Parathyroid adenoma (tissue), 2 donors: Measurements from ENCODE around the gene USP3.

ENCODE experiments used
- H2AFZ ChIP-seq: fragments of 300-600 bp; sonication (generic); one replicate; pipeline ENCODE4 v1.7.0; 2017; ENCODE audit warnings: antibody characterized with exemption, mild to moderate bottlenecking
- H3K27ac ChIP-seq: fragments of 300-600 bp; sonication (generic); one replicate; pipeline ENCODE4 v1.7.0; 2017
- H3K27me3 ChIP-seq: fragments of 300-600 bp; sonication (generic); one replicate; pipeline ENCODE4 v1.7.0; 2017; ENCODE audit warnings: low read length; ENCODE audit not compliant: control insufficient read depth, insufficient read depth
- H3K36me3 ChIP-seq: fragments of 300-600 bp; sonication (generic); one replicate; pipeline ENCODE4 v1.7.0; 2017; ENCODE audit warnings: low read length; ENCODE audit not compliant: control insufficient read depth, insufficient read depth
- H3K4me1 ChIP-seq: fragments of 300-600 bp; sonication (generic); one replicate; pipeline ENCODE4 v1.7.0; 2017; ENCODE audit warnings: control low read depth
- H3K4me2 ChIP-seq: fragments of 300-600 bp; sonication (generic); one replicate; pipeline ENCODE4 v1.7.0; 2017; ENCODE audit warnings: low read length
- H3K4me3 ChIP-seq: fragments of 300-600 bp; sonication (generic); one replicate; pipeline ENCODE4 v1.7.0; 2017; ENCODE audit warnings: low read depth, low read length
- H3K79me2 ChIP-seq: fragments of 300-600 bp; sonication (generic); one replicate; pipeline ENCODE4 v1.7.0; 2017; ENCODE audit warnings: control low read depth
- H3K9ac ChIP-seq: fragments of 300-600 bp; sonication (generic); one replicate; pipeline ENCODE4 v1.7.0; 2017; ENCODE audit warnings: mild to moderate bottlenecking
- H3K9me3 ChIP-seq: fragments of 300-600 bp; sonication (generic); one replicate; pipeline ENCODE4 v1.7.0; 2017; ENCODE audit warnings: low read length; ENCODE audit not compliant: control insufficient read depth
- TF ChIP-seq, protein P1 (sequence below): fragments of 300-600 bp; sonication (generic); IDR thresholded peaks from one replicate; pipeline ENCODE4 v1.7.0; 2017; ENCODE audit warnings: antibody characterized with exemption, mild to moderate bottlenecking
- donor health status: primary hyperparathyroidism.

USP3 gene

DNA sequence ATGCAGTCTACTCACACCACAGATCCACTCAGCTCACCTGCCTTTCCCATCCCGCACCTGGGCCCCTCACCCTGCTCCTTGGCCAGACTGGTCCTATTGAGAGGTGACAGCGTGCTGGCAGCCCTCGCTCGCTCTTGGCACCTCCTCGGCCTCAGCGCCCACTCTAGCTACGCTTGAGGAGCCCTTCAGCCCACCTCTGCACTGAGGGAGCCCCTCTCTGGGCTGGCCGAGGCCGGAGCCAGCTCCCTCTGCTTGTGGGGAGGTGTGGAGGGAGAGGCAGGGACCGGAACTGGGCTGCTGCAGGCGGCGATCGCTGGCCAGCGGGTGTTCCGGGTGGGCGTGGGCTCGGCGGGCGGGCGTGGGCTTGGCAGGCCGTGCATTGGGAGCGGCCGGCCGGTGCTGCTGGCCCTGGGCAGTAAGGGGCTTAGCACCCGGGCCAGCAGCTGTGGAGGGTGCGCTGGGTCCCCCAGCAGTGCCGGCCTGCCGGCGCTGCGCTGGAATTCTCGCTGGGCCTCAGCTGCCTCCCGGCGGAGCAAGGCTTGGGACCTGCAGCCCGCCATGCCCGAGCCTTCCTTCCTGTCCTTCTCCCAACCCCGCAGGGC lies 45.5 kb upstream of the USP3 start:
- no peak overlapping the region for H3K27ac ChIP-seq
- H3K4me2 ChIP-seq: no peak overlapping the region
- no peak overlapping the region for H3K4me3 ChIP-seq
- H3K9ac ChIP-seq: no peak overlapping the region
- H3K79me2 ChIP-seq: no peaks in the 10 kb centered on the region
- TF ChIP-seq, protein P1, sequence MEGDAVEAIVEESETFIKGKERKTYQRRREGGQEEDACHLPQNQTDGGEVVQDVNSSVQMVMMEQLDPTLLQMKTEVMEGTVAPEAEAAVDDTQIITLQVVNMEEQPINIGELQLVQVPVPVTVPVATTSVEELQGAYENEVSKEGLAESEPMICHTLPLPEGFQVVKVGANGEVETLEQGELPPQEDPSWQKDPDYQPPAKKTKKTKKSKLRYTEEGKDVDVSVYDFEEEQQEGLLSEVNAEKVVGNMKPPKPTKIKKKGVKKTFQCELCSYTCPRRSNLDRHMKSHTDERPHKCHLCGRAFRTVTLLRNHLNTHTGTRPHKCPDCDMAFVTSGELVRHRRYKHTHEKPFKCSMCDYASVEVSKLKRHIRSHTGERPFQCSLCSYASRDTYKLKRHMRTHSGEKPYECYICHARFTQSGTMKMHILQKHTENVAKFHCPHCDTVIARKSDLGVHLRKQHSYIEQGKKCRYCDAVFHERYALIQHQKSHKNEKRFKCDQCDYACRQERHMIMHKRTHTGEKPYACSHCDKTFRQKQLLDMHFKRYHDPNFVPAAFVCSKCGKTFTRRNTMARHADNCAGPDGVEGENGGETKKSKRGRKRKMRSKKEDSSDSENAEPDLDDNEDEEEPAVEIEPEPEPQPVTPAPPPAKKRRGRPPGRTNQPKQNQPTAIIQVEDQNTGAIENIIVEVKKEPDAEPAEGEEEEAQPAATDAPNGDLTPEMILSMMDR: no peak
- H3K9me3 ChIP-seq: no peaks in the 10 kb centered on the region
- no peaks in the 10 kb centered on the region for H3K4me1 ChIP-seq
- no peaks in the 10 kb centered on the region for H3K36me3 ChIP-seq
- no peak overlapping the region for H2AFZ ChIP-seq
- H3K27me3 ChIP-seq: no peaks in the 10 kb centered on the region

DNA sequence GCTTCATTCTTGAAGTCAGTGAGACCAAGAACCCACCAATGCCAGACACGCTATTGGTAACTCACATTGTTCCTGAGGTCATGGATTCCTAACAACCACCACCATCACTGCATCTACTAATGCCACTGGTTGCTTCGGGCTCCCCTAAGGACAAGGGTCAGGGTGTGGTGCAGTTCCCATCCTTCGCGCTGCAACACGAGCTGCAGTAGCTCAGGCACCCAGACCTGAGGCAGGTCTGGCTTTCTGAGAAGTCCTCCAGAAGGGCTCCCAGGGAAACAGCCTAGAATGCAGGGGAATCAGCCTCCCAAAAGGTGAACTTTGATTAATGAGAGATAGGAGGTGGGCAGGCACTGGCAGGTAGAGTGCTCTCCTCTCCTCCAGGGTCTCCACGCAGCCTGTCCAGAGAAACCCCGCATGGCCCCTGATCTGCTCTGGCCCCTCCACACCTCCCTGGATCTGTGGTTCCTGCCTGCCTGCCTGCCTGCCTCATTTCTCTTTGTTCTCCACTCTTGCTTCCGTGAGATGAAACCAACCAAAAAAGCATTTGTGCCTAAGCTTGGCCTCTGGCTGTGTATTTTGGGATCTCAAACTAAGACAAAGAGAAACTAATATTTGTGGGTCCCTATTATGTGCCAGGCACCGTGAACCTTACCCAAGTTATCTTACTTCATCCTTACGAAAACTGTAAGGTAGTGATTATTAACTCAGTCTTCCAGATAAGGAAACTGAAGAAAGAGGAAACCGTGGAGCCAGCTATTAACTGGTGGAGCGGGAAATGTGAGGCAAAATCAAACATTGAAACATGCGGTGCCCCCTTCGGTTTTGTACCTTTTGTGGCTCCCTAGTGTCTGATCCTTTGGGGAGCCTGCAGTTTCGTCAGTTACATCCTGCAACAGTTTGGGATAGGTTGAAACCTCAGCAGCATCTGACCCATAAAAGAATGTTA lies 43.9 kb upstream of the USP3 start:
- Histone ChIP-seq H2AFZ (no peak overlapping the region), H3K4me3 (no peak overlapping the region), H3K27ac (no peak overlapping the region), H3K9me3 (no peaks in the 10 kb centered on the region), H3K4me1 (no peaks in the 10 kb centered on the region), H3K79me2 (no peaks in the 10 kb centered on the region), H3K36me3 (no peaks in the 10 kb centered on the region), H3K4me2 (no peak overlapping the region), H3K27me3 (no peaks in the 10 kb centered on the region), H3K9ac (no peak overlapping the region)
- TF ChIP-seq, protein P1: no peak

DNA sequence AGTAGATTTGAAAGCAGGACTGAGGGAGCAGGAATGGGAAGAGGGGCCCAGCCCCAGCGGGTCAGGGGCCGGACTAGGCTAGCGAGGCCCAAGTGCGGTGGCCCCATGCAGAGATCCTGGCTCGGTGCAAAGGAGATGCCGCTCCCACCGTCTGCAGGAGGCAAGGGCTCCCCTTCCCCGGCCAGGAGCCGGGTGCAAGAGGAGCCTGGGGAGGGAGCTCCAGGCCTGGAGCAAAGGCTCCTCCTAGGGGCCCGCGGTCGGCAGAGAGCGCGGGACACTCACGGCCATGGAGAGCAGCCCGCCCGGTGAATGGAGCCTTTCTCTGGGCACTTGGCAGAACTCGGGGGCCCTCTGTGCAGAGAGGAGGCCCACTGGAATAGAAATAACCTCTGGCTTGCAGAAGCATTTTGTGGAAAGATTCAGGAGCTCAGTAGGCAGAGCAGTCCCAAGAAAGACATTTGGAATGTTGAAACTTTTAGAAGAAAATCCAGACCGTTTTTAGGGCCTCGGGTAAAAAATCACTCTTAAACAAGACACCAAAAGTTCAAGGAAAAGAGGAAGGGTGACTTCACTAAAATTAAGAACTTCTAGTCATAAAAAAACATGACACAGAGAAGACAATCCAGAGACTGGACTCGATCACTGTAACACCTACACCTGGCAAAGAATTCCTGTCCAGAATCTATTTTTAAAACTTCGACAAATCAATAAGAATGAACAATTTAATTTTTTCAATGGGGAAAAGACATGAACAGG lies 43.0 kb upstream of the USP3 start:
- H3K4me1 ChIP-seq: no peaks in the 10 kb centered on the region
- H3K36me3 ChIP-seq: no peaks in the 10 kb centered on the region
- H3K9ac ChIP-seq: no peak overlapping the region
- no peak overlapping the region for H3K4me3 ChIP-seq
- no peak overlapping the region for H3K27ac ChIP-seq
- no peak overlapping the region for H2AFZ ChIP-seq
- no peaks in the 10 kb centered on the region for H3K27me3 ChIP-seq
- no peaks in the 10 kb centered on the region for H3K9me3 ChIP-seq
- TF ChIP-seq, protein P1: no peak
- no peaks in the 10 kb centered on the region for H3K79me2 ChIP-seq
- no peak overlapping the region for H3K4me2 ChIP-seq

DNA sequence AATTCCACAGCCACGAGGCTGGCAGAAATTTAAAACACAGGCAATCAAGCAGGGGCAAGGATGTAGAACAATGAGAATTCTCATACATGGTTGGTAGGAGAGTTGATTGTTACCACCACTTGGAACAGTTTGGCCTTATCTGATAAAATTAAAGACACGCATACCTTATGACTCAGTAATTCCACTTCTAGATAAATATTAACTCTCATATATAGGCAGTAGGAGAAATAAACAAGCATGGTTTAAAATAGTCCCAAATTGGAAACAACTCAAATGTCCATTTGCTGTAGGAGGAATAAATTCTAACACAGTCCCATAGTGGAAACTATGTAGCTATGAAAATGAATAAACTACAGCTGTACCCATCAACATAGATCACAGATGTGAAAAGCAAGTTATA lies 42.3 kb upstream of the USP3 start:
- H3K27me3 ChIP-seq: no peaks in the 10 kb centered on the region
- no peak overlapping the region for H3K9ac ChIP-seq
- H3K9me3 ChIP-seq: no peaks in the 10 kb centered on the region
- no peaks in the 10 kb centered on the region for H3K36me3 ChIP-seq
- no peaks in the 10 kb centered on the region for H3K79me2 ChIP-seq
- H3K4me2 ChIP-seq: no peak overlapping the region
- no peak overlapping the region for H2AFZ ChIP-seq
- no peak overlapping the region for H3K4me3 ChIP-seq
- no peak overlapping the region for H3K27ac ChIP-seq
- TF ChIP-seq, protein P1: no peak
- H3K4me1 ChIP-seq: no peaks in the 10 kb centered on the region
